ENCODE measurements around the gene OLAH. TPM values are rescaled to one million over a fixed set of nuclear protein-coding genes. Genes with fewer than 3 reads are reported as not detected.
A peak's percentile ranks its signal among the peaks of the same experiment; 100 is the strongest.

The OLAH gene
- total RNA-seq, 1 experiment from 2014 or later = not detected

DNA sequence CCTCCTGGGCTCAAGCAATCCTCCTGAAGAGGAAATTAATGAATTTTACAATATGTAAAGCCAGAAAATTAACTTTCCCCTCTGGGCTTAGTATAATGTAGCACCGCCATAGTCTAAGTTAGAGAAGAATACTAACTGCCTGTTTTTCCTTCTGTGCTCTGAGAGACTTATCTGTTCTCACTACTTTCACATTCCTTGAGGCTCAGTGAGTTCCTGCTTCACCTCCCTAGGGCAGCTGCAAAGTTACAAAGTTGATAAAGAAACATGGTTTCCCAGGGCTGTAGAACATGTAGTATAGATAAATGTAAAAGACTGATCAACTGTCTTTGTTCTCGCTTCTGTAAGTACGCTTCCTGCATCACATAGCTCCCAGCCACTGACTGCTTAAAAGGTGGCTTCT is 16.0 kb upstream of the OLAH start:
- Histone ChIP-seq H3K79me2 (ENCODE audit: low read length) (no peaks in the 10 kb centered on the region), H3K4me2 (ENCODE audit: low read length) (no peak overlapping the region), H3K9ac (ENCODE audit: low read length) (no peak overlapping the region), H3K4me3 (ENCODE audit: low read length) (no peak overlapping the region), H3F3A (ENCODE audit: low read length, unreplicated experiment) (no peaks in the 10 kb centered on the region), H3K9me2 (replicated peaks; ENCODE audit: low read length) (no peaks in the 10 kb centered on the region), H3K27ac (ENCODE audit: low read length) (no peak overlapping the region), H3K36me3 (ENCODE audit: low read depth, low read length) (no peaks in the 10 kb centered on the region), H3K9me3 (ENCODE audit: low read length) (no peaks in the 10 kb centered on the region), H2AFZ (ENCODE audit: low read length) (no peak overlapping the region), H3K27me3 (ENCODE audit: low read length) (no peaks in the 10 kb centered on the region), H3K4me1 (ENCODE audit: insufficient read depth, low read length) (no peaks in the 10 kb centered on the region), H4K20me1 (ENCODE audit: low read length) (no peaks in the 10 kb centered on the region)
- DNase-seq = no peak
- POLR2A ChIA-PET (ENCODE audit: unreplicated experiment) = no interaction called here
- no TSS peak for BruUV-seq (replicated peaks)
- TF ChIP-seq CTCF (conservative IDR thresholded peaks at IDR 0.05; ENCODE audit: low read depth, low read length) = no peak
- TF ChIP-seq EZH2phosphoT487 (IDR thresholded peaks at IDR 0.05; ENCODE audit: borderline replicate concordance, low read length) = no peak
- no peak for TF ChIP-seq EZH2 (IDR thresholded peaks at IDR 0.05; ENCODE audit: low read length, unreplicated experiment)
- intact Hi-C loops (cut with micrococcal nuclease) = no loop called here
- CTCF ChIA-PET = no interaction called here
- ATAC-seq = no peak

DNA sequence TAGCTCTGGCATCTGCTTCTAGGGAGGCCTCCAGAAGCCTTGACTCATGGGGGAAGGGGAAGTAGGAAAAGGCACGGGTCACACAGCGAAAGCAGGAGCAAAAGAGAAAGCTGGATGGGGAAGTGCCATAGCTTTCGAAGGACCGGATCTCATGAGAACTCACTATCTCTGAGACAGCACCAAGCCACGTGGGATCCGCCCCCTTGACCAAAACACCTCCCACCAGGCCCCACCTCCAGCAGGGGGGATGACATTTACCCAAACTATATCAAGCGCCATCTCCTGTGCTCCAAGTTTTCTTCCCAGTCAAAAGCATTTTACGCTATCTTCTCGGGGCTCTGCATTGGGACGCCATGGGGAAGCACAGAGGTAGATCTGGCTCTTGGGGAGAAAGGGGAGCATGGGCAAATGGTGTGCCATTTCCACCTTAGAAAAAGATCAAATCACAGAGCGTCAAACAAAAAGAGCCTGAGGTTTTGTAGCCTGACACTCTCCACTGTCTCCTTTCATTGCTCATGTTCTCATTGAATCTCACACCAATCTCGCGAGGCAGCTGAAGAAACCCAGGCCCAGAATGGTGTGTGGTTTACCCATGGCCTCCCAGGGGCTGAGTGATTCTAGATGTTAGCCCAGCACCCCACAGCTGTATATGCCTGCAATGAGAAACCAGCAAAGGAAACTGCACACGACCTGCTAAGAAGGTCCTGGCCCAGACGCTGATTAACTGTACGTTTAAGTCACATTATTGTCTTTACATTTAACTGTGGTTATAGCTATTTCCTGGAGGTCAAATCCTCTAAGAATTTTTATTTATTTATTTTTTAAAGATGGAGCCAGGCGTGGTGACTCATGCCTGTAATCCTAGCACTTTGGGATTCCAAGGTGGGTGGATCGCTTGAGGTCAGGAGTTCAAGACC is 8.1 kb upstream of the OLAH start:
- no peaks in the 10 kb centered on the region for H3K27me3 ChIP-seq (ENCODE audit: low read length)
- H3K4me3 ChIP-seq (ENCODE audit: low read length) = no peak overlapping the region
- CTCF ChIA-PET = no interaction called here
- H2AFZ ChIP-seq (ENCODE audit: low read length) = no peak overlapping the region
- H3K9ac ChIP-seq (ENCODE audit: low read length) = no peak overlapping the region
- ATAC-seq = peak; percentile 60
- H3K4me1 ChIP-seq (ENCODE audit: insufficient read depth, low read length) = peaks cover 4% of the 10 kb centered on the region; the same call in 1 of the 2 replicates
- H3K9me2 ChIP-seq (replicated peaks; ENCODE audit: low read length) = no peaks in the 10 kb centered on the region
- TF ChIP-seq CTCF (conservative IDR thresholded peaks at IDR 0.05; ENCODE audit: low read depth, low read length) (no peak), EZH2phosphoT487 (IDR thresholded peaks at IDR 0.05; ENCODE audit: borderline replicate concordance, low read length) (no peak), EZH2 (IDR thresholded peaks at IDR 0.05; ENCODE audit: low read length, unreplicated experiment) (no peak)
- H3K9me3 ChIP-seq (ENCODE audit: low read length) = no peaks in the 10 kb centered on the region
- no peaks in the 10 kb centered on the region for H4K20me1 ChIP-seq (ENCODE audit: low read length)
- BruUV-seq (replicated peaks) = no TSS peak
- H3K27ac ChIP-seq (ENCODE audit: low read length) = no peak overlapping the region
- H3K79me2 ChIP-seq (ENCODE audit: low read length) = no peaks in the 10 kb centered on the region
- H3F3A ChIP-seq (ENCODE audit: low read length, unreplicated experiment) = no peaks in the 10 kb centered on the region
- DNase-seq = peak; percentile 39
- H3K36me3 ChIP-seq (ENCODE audit: low read depth, low read length) = no peaks in the 10 kb centered on the region
- no peak overlapping the region for H3K4me2 ChIP-seq (ENCODE audit: low read length)
- intact Hi-C loops (cut with micrococcal nuclease) = no loop called here
- POLR2A ChIA-PET (ENCODE audit: unreplicated experiment) = no interaction called here

- no TSS peak for BruUV-seq (replicated peaks)
- no peak for ATAC-seq
- DNase-seq = no peak
Measured at GRCh38 chr10:15037691-15038090, 6.1 kb upstream of the OLAH start.

More at GRCh38 chr10:15037691-15038090, 6.1 kb upstream of the OLAH start:
- ChIA-PET POLR2A (ENCODE audit: unreplicated experiment) (no interaction called here), CTCF (no interaction called here)
- H3K79me2 ChIP-seq (ENCODE audit: low read length) = no peaks in the 10 kb centered on the region
- TF ChIP-seq EZH2phosphoT487 (IDR thresholded peaks at IDR 0.05; ENCODE audit: borderline replicate concordance, low read length) (no peak), EZH2 (IDR thresholded peaks at IDR 0.05; ENCODE audit: low read length, unreplicated experiment) (no peak), CTCF (conservative IDR thresholded peaks at IDR 0.05; ENCODE audit: low read depth, low read length) (no peak)
- no peaks in the 10 kb centered on the region for H3K9me3 ChIP-seq (ENCODE audit: low read length)
- H3K4me1 ChIP-seq (ENCODE audit: insufficient read depth, low read length) = peaks cover 4% of the 10 kb centered on the region; the same call in 1 of the 2 replicates
- H3F3A ChIP-seq (ENCODE audit: low read length, unreplicated experiment) = no peaks in the 10 kb centered on the region
- no peaks in the 10 kb centered on the region for H3K27me3 ChIP-seq (ENCODE audit: low read length)
- H3K27ac ChIP-seq (ENCODE audit: low read length) = no peak overlapping the region
- H3K9ac ChIP-seq (ENCODE audit: low read length) = no peak overlapping the region
- H4K20me1 ChIP-seq (ENCODE audit: low read length) = no peaks in the 10 kb centered on the region
- H3K36me3 ChIP-seq (ENCODE audit: low read depth, low read length) = no peaks in the 10 kb centered on the region
- H2AFZ ChIP-seq (ENCODE audit: low read length) = no peak overlapping the region
- no peak overlapping the region for H3K4me2 ChIP-seq (ENCODE audit: low read length)
- intact Hi-C loops (cut with micrococcal nuclease) = no loop called here
- H3K9me2 ChIP-seq (replicated peaks; ENCODE audit: low read length) = no peaks in the 10 kb centered on the region
- no peak overlapping the region for H3K4me3 ChIP-seq (ENCODE audit: low read length)

Data from PC-3 (cell line).